SK-N-SH treated with all-trans-retinoic acid at 6 μM for 48 hours (cell line): Measurements from ENCODE around the gene BMP10.

Experiments
- ARNTL ChIP-seq: fragments of 450-650 bp; formaldehyde crosslinking; IDR thresholded peaks from 2 replicates; pipeline ENCODE4 v1.5.0; 2020; ENCODE audit warnings: low read depth, mild to moderate bottlenecking, moderate library complexity, borderline replicate concordance
- CSDC2 ChIP-seq: fragments of 250-450 bp; sonication (Bioruptor Pico); IDR thresholded peaks from 2 replicates; pipeline ENCODE4 v1.5.0; 2020; ENCODE audit warnings: mild to moderate bottlenecking, moderate library complexity
- RARB ChIP-seq: fragments of 250-450 bp; sonication (Bioruptor Pico); IDR thresholded peaks from 2 replicates; pipeline ENCODE4 v1.8.0; 2021; ENCODE audit warnings: mild to moderate bottlenecking, moderate library complexity
- SNAI2 ChIP-seq: fragments of 250-450 bp; sonication (Bioruptor Pico); IDR thresholded peaks from 2 replicates; pipeline ENCODE4 v1.5.0; 2020; ENCODE audit warnings: mild to moderate bottlenecking, moderate library complexity
- TOX ChIP-seq: fragments of 250-450 bp; sonication (Bioruptor Pico); IDR thresholded peaks from 2 replicates; pipeline ENCODE4 v1.8.0; 2021; ENCODE audit warnings: mild to moderate bottlenecking, moderate library complexity, borderline replicate concordance
- ZC3H10 ChIP-seq: fragments of 250-450 bp; sonication (Bioruptor Pico); IDR thresholded peaks from 2 replicates; pipeline ENCODE4 v1.5.1; 2021; ENCODE audit warnings: mild to moderate bottlenecking, moderate library complexity
- ZFP3 ChIP-seq: fragments of 250-450 bp; sonication (Bioruptor Pico); IDR thresholded peaks from 2 replicates; pipeline ENCODE4 v1.5.0; 2020; ENCODE audit warnings: mild to moderate bottlenecking, moderate library complexity
- ZFP30 ChIP-seq: fragments of 450-650 bp; formaldehyde crosslinking; IDR thresholded peaks from 2 replicates; pipeline ENCODE4 v1.5.0; 2022; ENCODE audit warnings: mild to moderate bottlenecking, moderate library complexity
- ZNF565 ChIP-seq: fragments of 450-650 bp; formaldehyde crosslinking; conservative IDR thresholded peaks from 2 replicates; pipeline ENCODE4 v1.5.0; 2020; ENCODE audit warnings: low read depth, mild to moderate bottlenecking, moderate library complexity
- ZNF8 ChIP-seq: fragments of 450-650 bp; formaldehyde crosslinking; IDR thresholded peaks from 2 replicates; pipeline ENCODE4 v1.5.0; 2020; ENCODE audit warnings: mild to moderate bottlenecking, moderate library complexity
- TF ChIP-seq, protein P1 (sequence below): fragments of 250-450 bp; sonication (Bioruptor Pico); IDR thresholded peaks from 2 replicates; pipeline ENCODE4 v1.8.0; 2020; ENCODE audit warnings: mild to moderate bottlenecking, moderate library complexity, borderline replicate concordance
- TF ChIP-seq, protein P2 (sequence below): fragments of 250-450 bp; sonication (Bioruptor Pico); IDR thresholded peaks from 2 replicates; pipeline ENCODE4 v1.5.1; 2020; ENCODE audit warnings: low read depth, mild to moderate bottlenecking, moderate library complexity

DNA sequence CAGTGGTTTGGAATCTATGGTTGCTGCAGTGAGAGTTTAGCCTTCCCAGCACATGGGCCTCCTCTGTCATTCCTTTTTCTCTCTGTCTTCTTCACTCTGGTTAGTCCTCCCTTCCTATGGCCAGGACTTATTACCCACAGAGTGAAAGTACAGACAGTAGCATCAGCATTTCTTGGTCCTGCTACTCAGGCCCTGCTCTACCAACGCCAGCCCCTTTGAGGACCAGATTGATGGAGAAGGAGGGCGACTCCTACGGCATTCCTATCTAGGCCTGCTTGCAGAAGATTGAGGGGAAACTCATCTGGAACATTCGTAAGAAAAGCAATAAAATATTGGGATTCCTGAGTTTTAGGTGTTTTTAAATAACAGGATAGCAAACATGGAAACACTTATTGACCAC is 43.5 kb downstream of the BMP10 start:
- TF ChIP-seq ZNF565 = no peak
- TF ChIP-seq RARB (CRISPR knock-in tag) = no peak
- TF ChIP-seq ARNTL (CRISPR knock-in tag) = no peak
- TF ChIP-seq, protein P1, sequence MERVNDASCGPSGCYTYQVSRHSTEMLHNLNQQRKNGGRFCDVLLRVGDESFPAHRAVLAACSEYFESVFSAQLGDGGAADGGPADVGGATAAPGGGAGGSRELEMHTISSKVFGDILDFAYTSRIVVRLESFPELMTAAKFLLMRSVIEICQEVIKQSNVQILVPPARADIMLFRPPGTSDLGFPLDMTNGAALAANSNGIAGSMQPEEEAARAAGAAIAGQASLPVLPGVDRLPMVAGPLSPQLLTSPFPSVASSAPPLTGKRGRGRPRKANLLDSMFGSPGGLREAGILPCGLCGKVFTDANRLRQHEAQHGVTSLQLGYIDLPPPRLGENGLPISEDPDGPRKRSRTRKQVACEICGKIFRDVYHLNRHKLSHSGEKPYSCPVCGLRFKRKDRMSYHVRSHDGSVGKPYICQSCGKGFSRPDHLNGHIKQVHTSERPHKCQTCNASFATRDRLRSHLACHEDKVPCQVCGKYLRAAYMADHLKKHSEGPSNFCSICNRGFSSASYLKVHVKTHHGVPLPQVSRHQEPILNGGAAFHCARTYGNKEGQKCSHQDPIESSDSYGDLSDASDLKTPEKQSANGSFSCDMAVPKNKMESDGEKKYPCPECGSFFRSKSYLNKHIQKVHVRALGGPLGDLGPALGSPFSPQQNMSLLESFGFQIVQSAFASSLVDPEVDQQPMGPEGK (CRISPR knock-in tag) = no peak
- TF ChIP-seq CSDC2 = no peak
- TF ChIP-seq, protein P2, sequence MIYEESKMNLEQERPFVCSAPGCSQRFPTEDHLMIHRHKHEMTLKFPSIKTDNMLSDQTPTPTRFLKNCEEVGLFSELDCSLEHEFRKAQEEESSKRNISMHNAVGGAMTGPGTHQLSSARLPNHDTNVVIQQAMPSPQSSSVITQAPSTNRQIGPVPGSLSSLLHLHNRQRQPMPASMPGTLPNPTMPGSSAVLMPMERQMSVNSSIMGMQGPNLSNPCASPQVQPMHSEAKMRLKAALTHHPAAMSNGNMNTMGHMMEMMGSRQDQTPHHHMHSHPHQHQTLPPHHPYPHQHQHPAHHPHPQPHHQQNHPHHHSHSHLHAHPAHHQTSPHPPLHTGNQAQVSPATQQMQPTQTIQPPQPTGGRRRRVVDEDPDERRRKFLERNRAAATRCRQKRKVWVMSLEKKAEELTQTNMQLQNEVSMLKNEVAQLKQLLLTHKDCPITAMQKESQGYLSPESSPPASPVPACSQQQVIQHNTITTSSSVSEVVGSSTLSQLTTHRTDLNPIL (CRISPR knock-in tag) = no peak
- no peak for TF ChIP-seq TOX (CRISPR knock-in tag)
- no peak for TF ChIP-seq ZFP3 (CRISPR knock-in tag)
- TF ChIP-seq ZFP30 (CRISPR knock-in tag) = no peak
- TF ChIP-seq SNAI2 = no peak
- no peak for TF ChIP-seq ZC3H10 (CRISPR knock-in tag)
- TF ChIP-seq ZNF8 (CRISPR knock-in tag) = no peak
